NB4 (cell line): ENCODE results near the gene COPS6.

ENCODE experiments used
- DNase-seq: peaks from one replicate; pipeline ENCODE4 v3.0.0; 2010; ENCODE audit warnings: low read depth
- H3K4me3 ChIP-seq: one replicate; pipeline ENCODE4 v1.5.1; 2011; ENCODE audit warnings: mild to moderate bottlenecking, low read depth, low read length, moderate library complexity
- MYC ChIP-seq: IDR thresholded peaks from 2 replicates; pipeline ENCODE4 v1.6.1; 2011; ENCODE audit warnings: low read depth, low read length
- POLR2A ChIP-seq: IDR thresholded peaks from 2 replicates; pipeline ENCODE4 v1.6.1; 2011; ENCODE audit warnings: mild to moderate bottlenecking; ENCODE audit not compliant: insufficient read length; ENCODE audit errors: extremely low read depth
- TF ChIP-seq, protein P1 (sequence below): IDR thresholded peaks from one replicate; pipeline ENCODE4 v1.5.1; 2012; ENCODE audit warnings: low read depth, low read length
- TF ChIP-seq, protein P2 (sequence below): IDR thresholded peaks from 2 replicates; pipeline ENCODE4 v1.6.1; 2011; ENCODE audit warnings: low read depth, low read length

Gene COPS6

DNA sequence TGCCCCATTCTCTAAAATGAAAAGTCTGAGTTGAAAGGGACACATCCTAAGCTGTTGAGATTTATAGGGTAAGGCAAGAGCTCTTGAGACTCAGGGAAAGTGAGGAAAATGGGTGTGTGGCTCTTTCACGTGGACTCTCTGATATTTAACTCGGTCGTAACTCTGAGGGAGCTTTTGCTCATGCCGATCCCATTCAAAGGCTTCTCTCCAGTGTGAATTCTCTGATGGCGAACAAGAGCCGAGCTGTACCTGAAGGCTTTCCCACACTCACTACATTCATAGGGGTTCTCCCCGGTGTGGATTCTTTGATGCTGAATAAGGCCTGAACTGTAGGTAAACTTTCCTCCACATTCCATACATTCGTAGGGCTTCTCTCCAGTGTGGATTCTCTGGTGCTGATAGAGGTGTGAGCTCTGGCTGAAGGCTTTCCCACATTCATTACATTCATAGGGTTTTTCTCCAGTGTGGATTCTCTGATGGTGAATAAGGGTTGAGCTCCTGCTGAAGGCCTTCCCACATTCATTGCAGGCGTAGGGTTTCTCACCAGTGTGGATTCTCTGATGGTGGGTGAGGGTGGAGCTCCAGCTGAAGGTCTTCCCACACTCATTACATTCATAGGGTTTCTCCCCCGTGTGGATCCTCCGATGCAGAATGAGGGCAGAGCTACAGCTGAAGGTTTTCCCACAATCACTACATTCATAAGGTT is 17.6 kb upstream of the COPS6 start:
- no peak overlapping the region for H3K4me3 ChIP-seq
- DNase-seq = no peak
- TF ChIP-seq MYC = no peak
- TF ChIP-seq, protein P1, sequence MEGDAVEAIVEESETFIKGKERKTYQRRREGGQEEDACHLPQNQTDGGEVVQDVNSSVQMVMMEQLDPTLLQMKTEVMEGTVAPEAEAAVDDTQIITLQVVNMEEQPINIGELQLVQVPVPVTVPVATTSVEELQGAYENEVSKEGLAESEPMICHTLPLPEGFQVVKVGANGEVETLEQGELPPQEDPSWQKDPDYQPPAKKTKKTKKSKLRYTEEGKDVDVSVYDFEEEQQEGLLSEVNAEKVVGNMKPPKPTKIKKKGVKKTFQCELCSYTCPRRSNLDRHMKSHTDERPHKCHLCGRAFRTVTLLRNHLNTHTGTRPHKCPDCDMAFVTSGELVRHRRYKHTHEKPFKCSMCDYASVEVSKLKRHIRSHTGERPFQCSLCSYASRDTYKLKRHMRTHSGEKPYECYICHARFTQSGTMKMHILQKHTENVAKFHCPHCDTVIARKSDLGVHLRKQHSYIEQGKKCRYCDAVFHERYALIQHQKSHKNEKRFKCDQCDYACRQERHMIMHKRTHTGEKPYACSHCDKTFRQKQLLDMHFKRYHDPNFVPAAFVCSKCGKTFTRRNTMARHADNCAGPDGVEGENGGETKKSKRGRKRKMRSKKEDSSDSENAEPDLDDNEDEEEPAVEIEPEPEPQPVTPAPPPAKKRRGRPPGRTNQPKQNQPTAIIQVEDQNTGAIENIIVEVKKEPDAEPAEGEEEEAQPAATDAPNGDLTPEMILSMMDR = no peak
- TF ChIP-seq, protein P2, sequence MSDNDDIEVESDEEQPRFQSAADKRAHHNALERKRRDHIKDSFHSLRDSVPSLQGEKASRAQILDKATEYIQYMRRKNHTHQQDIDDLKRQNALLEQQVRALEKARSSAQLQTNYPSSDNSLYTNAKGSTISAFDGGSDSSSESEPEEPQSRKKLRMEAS = no peak
- TF ChIP-seq POLR2A = no peak

DNA sequence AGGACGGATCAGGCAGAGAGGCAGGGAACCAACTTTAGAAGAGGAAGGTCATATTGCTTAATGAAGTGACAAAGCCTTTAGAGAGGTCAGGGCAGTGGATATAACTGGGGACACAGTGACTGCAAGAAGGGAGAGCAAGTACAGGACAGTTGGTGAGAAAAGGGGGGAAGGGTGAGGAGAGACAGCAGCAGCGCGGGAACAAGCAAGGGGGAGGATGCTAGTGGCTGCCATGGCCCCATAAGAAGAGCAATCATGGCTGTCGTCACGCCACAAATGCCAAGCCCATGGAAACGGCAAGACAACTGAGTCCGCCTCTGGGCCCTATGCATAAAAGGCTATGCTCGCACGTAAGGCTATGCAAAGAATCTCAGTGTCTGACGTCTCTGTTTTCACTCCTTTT is 16.3 kb upstream of the COPS6 start:
- DNase-seq = no peak
- no peak overlapping the region for H3K4me3 ChIP-seq
- no peak for TF ChIP-seq POLR2A
- TF ChIP-seq, protein P1 = no peak
- no peak for TF ChIP-seq MYC
- TF ChIP-seq, protein P2 = no peak

DNA sequence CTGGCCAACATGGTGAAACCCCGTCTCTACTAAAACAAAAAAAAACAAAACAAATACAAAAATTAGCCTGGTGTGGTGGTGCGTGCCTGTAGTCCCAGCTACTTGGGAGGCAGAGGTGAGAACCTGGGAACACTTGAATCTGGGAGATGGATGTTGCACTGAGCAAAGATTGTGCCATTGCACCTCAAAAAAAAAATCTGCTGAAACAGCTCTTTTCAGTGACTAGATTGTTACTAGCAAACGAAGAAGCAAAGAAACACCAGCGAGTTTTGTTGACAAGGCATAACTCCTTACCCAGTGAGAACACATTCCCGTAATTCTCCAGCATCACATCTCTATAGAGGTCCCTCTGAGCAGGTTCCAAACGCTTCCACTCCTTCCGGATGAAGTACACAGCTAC is 13.9 kb upstream of the COPS6 start:
- no peak for TF ChIP-seq MYC
- no peak for TF ChIP-seq POLR2A
- TF ChIP-seq, protein P1 = no peak
- TF ChIP-seq, protein P2 = no peak
- no peak overlapping the region for H3K4me3 ChIP-seq
- no peak for DNase-seq

DNA sequence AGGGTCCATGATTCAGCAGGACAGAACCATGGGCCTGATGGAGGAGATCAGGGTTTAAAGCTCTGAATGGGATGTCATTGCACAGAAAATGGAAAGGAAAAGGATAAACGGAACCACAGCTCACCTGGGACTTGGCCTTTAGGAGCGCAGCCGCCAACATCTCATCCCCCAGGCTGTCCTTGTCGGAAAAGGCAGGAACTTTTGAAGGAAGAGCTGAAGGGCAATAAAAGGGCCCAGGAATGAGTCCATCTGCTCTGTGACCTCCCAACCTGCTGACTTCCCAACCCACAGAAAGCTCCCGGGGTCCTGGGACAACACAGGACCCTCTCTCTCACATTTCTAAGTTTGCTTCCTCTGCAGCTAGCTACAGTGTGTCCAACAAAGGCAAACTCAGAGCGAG is 13.4 kb upstream of the COPS6 start:
- TF ChIP-seq, protein P1 = no peak
- TF ChIP-seq MYC (no peak), POLR2A (no peak)
- TF ChIP-seq, protein P2 = no peak
- no peak overlapping the region for H3K4me3 ChIP-seq
- no peak for DNase-seq

DNA sequence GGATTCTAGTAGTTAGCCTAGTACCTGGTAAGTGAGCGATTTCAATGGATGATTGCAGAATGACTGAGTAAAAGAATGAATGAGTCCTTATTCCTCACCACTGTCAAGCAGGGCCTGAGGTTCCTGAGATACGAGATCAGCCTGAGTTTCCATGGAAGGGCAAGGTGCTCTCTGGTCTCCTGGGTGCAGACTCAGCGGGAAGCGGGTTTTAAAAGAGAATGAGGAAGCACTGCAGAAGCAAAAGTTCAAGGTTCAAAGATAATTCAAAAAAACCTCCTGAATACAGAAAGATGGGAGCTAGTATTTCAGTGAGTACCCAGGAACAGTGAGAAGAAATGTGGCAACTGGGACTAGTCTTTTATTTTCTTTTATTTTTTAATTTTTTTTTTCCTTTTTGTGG is 11.6 kb upstream of the COPS6 start:
- TF ChIP-seq, protein P2 = no peak
- TF ChIP-seq MYC (no peak), POLR2A (no peak)
- TF ChIP-seq, protein P1 = no peak
- no peak for DNase-seq
- H3K4me3 ChIP-seq = no peak overlapping the region
